Measurements from ENCODE around the gene TVP23C.
"Not testable (repeated sequence)": the region's sequence is repeated elsewhere in the genome, so short reads cannot be mapped to it uniquely, and the experiment has no call there.

The TVP23C gene

GRCh38 chr17:15563375-15563857 lies at the start of gene TVP23C:
TVP23C (minus strand) TSS chr17:15563483; CDS start chr17:15563448, 35 bp downstream.
- peak; percentile 38 to 50 for DNase-seq (ENCODE audit: low read depth in 1 of 2, low spot score in 1 of 2)

- not testable (repeated sequence) for DNase-seq (ENCODE audit: low read depth in 1 of 2, low spot score in 1 of 2)
Observed at GRCh38 chr17:15592960-15593359, 29.7 kb upstream of the TVP23C start.

GRCh38 chr17:15591986-15592385 lies 28.7 kb upstream of the TVP23C start:
- not testable (repeated sequence) for DNase-seq (ENCODE audit: low read depth in 1 of 2, low spot score in 1 of 2)

- DNase-seq (ENCODE audit: low read depth in 1 of 2, low spot score in 1 of 2) = not testable (repeated sequence)
Observed at GRCh38 chr17:15590844-15591243, 27.6 kb upstream of the TVP23C start.

- DNase-seq (ENCODE audit: low read depth in 1 of 2, low spot score in 1 of 2) = not testable (repeated sequence)
Observed at GRCh38 chr17:15589544-15590536, 26.6 kb upstream of the TVP23C start.

GRCh38 chr17:15588017-15588416 lies 24.7 kb upstream of the TVP23C start:
- DNase-seq (ENCODE audit: low read depth in 1 of 2, low spot score in 1 of 2) = not testable (repeated sequence)

GRCh38 chr17:15583313-15583712 lies 20.0 kb upstream of the TVP23C start:
- not testable (repeated sequence) for DNase-seq (ENCODE audit: low read depth in 1 of 2, low spot score in 1 of 2)

- not testable (repeated sequence) for DNase-seq (ENCODE audit: low read depth in 1 of 2, low spot score in 1 of 2)
Observed at GRCh38 chr17:15581462-15581861, 18.2 kb upstream of the TVP23C start.

GRCh38 chr17:15576848-15577247 lies 13.6 kb upstream of the TVP23C start:
- not testable (repeated sequence) for DNase-seq (ENCODE audit: low read depth in 1 of 2, low spot score in 1 of 2)

- DNase-seq (ENCODE audit: low read depth in 1 of 2, low spot score in 1 of 2) = not testable (repeated sequence)
Observed at GRCh38 chr17:15574660-15575059, 11.4 kb upstream of the TVP23C start.

- not testable (repeated sequence) for DNase-seq (ENCODE audit: low read depth in 1 of 2, low spot score in 1 of 2)
Observed at GRCh38 chr17:15573870-15574269, 10.6 kb upstream of the TVP23C start.

GRCh38 chr17:15562613-15563374 lies 489 bp downstream of the TVP23C start:
- peak in 1 of 2 donors; percentile 1 for DNase-seq (ENCODE audit: low read depth in 1 of 2, low spot score in 1 of 2)

GRCh38 chr17:15561439-15561838 lies 1.8 kb downstream of the TVP23C start:
- DNase-seq (ENCODE audit: low read depth in 1 of 2, low spot score in 1 of 2) = not testable (repeated sequence)

GRCh38 chr17:15558403-15559105 lies 4.7 kb downstream of the TVP23C start:
- DNase-seq (ENCODE audit: low read depth in 1 of 2, low spot score in 1 of 2) = not testable (repeated sequence)

GRCh38 chr17:15557334-15557832 lies 5.9 kb downstream of the TVP23C start:
- DNase-seq (ENCODE audit: low read depth in 1 of 2, low spot score in 1 of 2) = not testable (repeated sequence)

GRCh38 chr17:15552932-15553331 lies 10.4 kb downstream of the TVP23C start:
- DNase-seq (ENCODE audit: low read depth in 1 of 2, low spot score in 1 of 2) = not testable (repeated sequence)

GRCh38 chr17:15549552-15549951 lies 13.7 kb downstream of the TVP23C start:
- not testable (repeated sequence) for DNase-seq (ENCODE audit: low read depth in 1 of 2, low spot score in 1 of 2)

- DNase-seq (ENCODE audit: low read depth in 1 of 2, low spot score in 1 of 2) = not testable (repeated sequence)
Observed at GRCh38 chr17:15546604-15547003, 16.7 kb downstream of the TVP23C start.

- DNase-seq (ENCODE audit: low read depth in 1 of 2, low spot score in 1 of 2) = not testable (repeated sequence)
Observed at GRCh38 chr17:15540371-15541219, 22.7 kb downstream of the TVP23C start.

GRCh38 chr17:15533122-15533521 lies 30.2 kb downstream of the TVP23C start:
- DNase-seq (ENCODE audit: low read depth in 1 of 2, low spot score in 1 of 2) = not testable (repeated sequence)
